Esophagus muscularis mucosa (tissue), 4 donors: ENCODE measurements around the gene MCF2L. TPM values are rescaled to one million over a fixed set of nuclear protein-coding genes. Genes with fewer than 3 reads are reported as not detected.

Source experiments
- DNase-seq: peaks from one replicate; pipeline ENCODE4 v3.0.0-alpha.2; 2017; ENCODE audit errors: extremely low spot score
- H3K27ac ChIP-seq, 4 donors: fragments of 200-600 bp; sonication (generic); replicated peaks in 1 of 4; 1 replicate in 3 of 4; 2 replicates in 1 of 4; pipeline ENCODE4 v1.5.1; 2016 to 2019; ENCODE audit warnings: mild to moderate bottlenecking in 1 of 4
- H3K27me3 ChIP-seq, 4 donors: fragments of 200-600 bp; sonication (generic); one replicate each; pipeline versions ENCODE4 v1.5.1 to v1.6.0; 2016 to 2019
- H3K36me3 ChIP-seq, 4 donors: fragments of 200-600 bp; sonication (generic); one replicate each; pipeline ENCODE4 v1.5.1; 2016 to 2019
- H3K4me1 ChIP-seq, 4 donors: fragments of 200-600 bp; sonication (generic); one replicate each; pipeline ENCODE4 v1.5.1; 2016 to 2019
- H3K4me3 ChIP-seq, 4 donors: fragments of 200-600 bp; sonication (generic); 1 replicate in 2 of 4; 2 replicates in 2 of 4; pipeline ENCODE4 v1.5.1; 2016 to 2019; ENCODE audit warnings: mild to moderate bottlenecking in 4 of 4, moderate library complexity in 1 of 4
- H3K9me3 ChIP-seq, 4 donors: fragments of 200-600 bp; sonication (generic); 1 replicate in 3 of 4; 2 replicates in 1 of 4; pipeline ENCODE4 v1.5.1; 2016 to 2019
- CTCF ChIP-seq, 3 experiments: fragments of 200-600 bp in 2 of 3; fragments of 450-650 bp in 1 of 3; sonication (generic) in 2 of 3; IDR thresholded peaks; one replicate each; pipeline ENCODE4 v1.5.1; 2017 to 2019; ENCODE audit warnings: antibody characterized with exemption in 3 of 3, mild to moderate bottlenecking in 2 of 3, moderate library complexity in 1 of 3
- EP300 ChIP-seq: sonication (generic); formaldehyde crosslinking; IDR thresholded peaks from one replicate; pipeline ENCODE4 v1.6.1; 2017; ENCODE audit warnings: antibody characterized with exemption
- POLR2A ChIP-seq: fragments of 450-650 bp; IDR thresholded peaks from one replicate; pipeline ENCODE4 v1.6.1; 2017; ENCODE audit warnings: antibody characterized with exemption, moderate library complexity, mild to moderate bottlenecking, low read depth
- POLR2AphosphoS5 ChIP-seq, 2 donors: sonication (generic); formaldehyde crosslinking; IDR thresholded peaks; one replicate each; pipeline ENCODE4 v1.6.1; 2017; ENCODE audit warnings: antibody characterized with exemption in 2 of 2
- WGBS: methylation state at CpG from one replicate; pipeline ENCODE4 v1.1.5; 2018; 5-methylcytosine and 5-hydroxymethylcytosine counted together
- intact Hi-C: fragments of 100-400 bp; cut with DNase I; formaldehyde crosslinking; loops from one replicate; pipeline ENCODE4 v1.15.1; 2023
- total RNA-seq, 4 donors: library from RNA; depleted of rRNA; stranded (reverse); fragments of >200 nt; gene quantifications; one replicate each; pipeline versions ENCODE4 v1.1.0 to v1.2.1, GENCODE V29; 2016

The MCF2L gene
- total RNA-seq, 4 donors from 2014 or later, result 14.5 to 38.6 (median 26.7) TPM

GRCh38 chr13:112997188-112998130 is 28.4 kb downstream of the MCF2L start:
- 75% methylated on average over 21 of the region's 30 CpGs for WGBS
- no peak overlapping the region for H3K27ac ChIP-seq
- intact Hi-C loops, result no loop called here
- H3K9me3 ChIP-seq, result no peaks in the 10 kb centered on the region
- H3K27me3 ChIP-seq, result peaks cover 0 to 70% (median 2%) of the 10 kb centered on the region in 4 donors
- DNase-seq, result no peak
- H3K36me3 ChIP-seq, result peaks cover 0 to 14% (median 0%) of the 10 kb centered on the region in 4 donors
- H3K4me1 ChIP-seq, result peaks cover 14 to 36% (median 27%) of the 10 kb centered on the region in 4 donors
- no peak overlapping the region for H3K4me3 ChIP-seq
- no peak for TF ChIP-seq POLR2AphosphoS5 (IDR thresholded peaks at IDR 0.05)
- TF ChIP-seq EP300, result no peak
- no peak for TF ChIP-seq CTCF (IDR thresholded peaks at IDR 0.05)
- TF ChIP-seq POLR2A, result no peak

DNA sequence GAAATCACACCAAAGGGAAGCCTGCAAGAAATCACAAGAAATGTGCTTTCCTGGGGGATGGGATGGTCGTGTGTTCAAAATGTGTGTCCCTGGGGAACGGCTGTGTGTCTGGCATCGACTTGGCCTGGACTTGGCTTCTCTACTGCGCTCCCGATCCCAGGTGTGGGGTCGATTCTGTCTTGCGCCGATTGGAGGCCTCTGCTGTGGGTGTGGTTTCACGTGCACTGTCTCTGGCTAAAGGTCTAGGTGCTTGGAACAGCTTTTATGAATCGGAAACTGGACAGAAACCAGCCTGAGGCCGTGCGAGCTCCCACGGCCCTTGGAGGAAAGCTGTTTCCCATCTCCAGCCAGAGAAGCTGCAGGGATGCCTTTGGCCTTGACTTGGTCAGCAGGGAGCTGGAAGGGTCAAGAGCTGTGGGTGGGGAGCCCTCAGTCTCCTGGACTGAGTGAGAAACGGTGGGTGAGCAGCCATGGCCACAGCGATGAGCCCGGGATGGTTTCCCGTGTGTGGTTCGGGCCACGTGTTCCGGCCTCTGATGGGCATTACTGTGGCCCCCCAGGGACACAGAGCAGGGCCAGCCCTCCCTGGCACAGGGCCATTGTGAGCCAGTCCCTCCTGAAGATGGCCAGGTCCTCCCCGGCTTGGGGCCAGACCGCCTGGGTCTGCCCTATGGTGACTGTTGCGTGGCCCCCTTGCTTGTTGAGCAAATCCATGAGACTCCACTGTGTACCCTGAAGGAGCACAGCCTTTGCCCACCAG is 29.7 kb downstream of the MCF2L start:
- 75% methylated on average over 12 of the region's 23 CpGs for WGBS
- TF ChIP-seq POLR2A, result no peak
- no peak for TF ChIP-seq CTCF (IDR thresholded peaks at IDR 0.05)
- no peak for TF ChIP-seq POLR2AphosphoS5 (IDR thresholded peaks at IDR 0.05)
- no peak for TF ChIP-seq EP300
- intact Hi-C loops, result no loop called here
- H3K9me3 ChIP-seq, result no peaks in the 10 kb centered on the region
- peaks cover 0 to 75% (median 2%) of the 10 kb centered on the region in 4 donors for H3K27me3 ChIP-seq
- peaks cover 14 to 32% (median 27%) of the 10 kb centered on the region in 4 donors for H3K4me1 ChIP-seq
- no peak overlapping the region for H3K4me3 ChIP-seq
- no peak overlapping the region for H3K27ac ChIP-seq
- peaks cover 0 to 14% (median 0%) of the 10 kb centered on the region in 4 donors for H3K36me3 ChIP-seq
- DNase-seq, result no peak

DNA sequence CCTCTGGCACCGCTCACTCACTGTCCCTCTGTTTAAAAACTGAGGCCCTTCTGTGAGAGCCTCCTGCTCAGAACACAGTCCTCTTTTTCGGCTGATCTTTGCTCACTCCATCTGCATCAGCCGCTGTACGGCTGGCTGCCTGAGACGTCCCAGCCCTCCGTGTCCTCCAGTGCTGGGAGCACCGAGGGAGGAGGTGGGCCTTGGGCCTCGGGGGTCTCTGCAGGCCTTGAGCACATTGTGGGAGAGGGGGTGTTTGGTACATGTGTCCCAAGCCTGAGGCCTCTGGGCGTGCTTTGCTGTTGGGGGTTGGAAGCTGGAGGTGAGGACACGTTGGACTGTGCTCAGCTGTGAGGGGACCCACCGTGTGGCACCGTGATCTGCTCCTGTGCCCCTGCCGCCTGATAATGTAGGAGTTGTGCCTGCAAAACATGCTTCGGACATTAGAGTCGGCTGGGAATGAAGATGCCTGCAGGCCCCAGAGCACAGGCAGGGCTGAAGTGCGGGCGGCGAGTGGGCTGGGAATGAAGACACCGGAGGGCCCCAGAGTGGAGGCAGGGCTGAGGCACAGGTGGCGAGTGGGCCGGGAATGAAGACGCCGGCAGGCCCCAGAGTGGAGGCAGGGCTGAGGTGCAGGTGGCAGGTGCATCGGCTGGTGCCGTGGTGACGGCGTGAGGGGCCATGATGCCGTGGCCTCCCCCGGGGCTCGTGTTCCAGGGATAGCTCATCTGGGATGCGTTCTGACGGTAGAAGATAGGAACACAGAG is 30.6 kb downstream of the MCF2L start:
- WGBS, result 91% methylated on average over 32 of the region's 32 CpGs
- Histone ChIP-seq H3K9me3 (no peaks in the 10 kb centered on the region), H3K4me3 (no peak overlapping the region), H3K4me1 (peaks cover 14 to 32% (median 27%) of the 10 kb centered on the region in 4 donors), H3K36me3 (peaks cover 0 to 21% (median 0%) of the 10 kb centered on the region in 4 donors), H3K27me3 (peaks cover 0 to 66% (median 2%) of the 10 kb centered on the region in 4 donors), H3K27ac (no peak overlapping the region)
- intact Hi-C loops, result no loop called here
- no peak for DNase-seq
- no peak for TF ChIP-seq EP300
- no peak for TF ChIP-seq POLR2A
- no peak for TF ChIP-seq CTCF (IDR thresholded peaks at IDR 0.05)
- TF ChIP-seq POLR2AphosphoS5 (IDR thresholded peaks at IDR 0.05), result no peak

GRCh38 chr13:113000575-113000974 is 31.6 kb downstream of the MCF2L start:
- TF ChIP-seq POLR2AphosphoS5 (IDR thresholded peaks at IDR 0.05) (no peak), EP300 (no peak), CTCF (IDR thresholded peaks at IDR 0.05) (no peak), POLR2A (no peak)
- Histone ChIP-seq H3K27ac (no peak overlapping the region), H3K4me3 (no peak overlapping the region), H3K9me3 (no peaks in the 10 kb centered on the region), H3K27me3 (peaks cover 0 to 60% (median 2%) of the 10 kb centered on the region in 4 donors), H3K36me3 (peaks cover 0 to 29% (median 0%) of the 10 kb centered on the region in 4 donors), H3K4me1 (peaks cover 14 to 31% (median 27%) of the 10 kb centered on the region in 4 donors)
- intact Hi-C loops, result no loop called here
- DNase-seq, result no peak
- WGBS, result 92% methylated on average over 14 of the region's 14 CpGs
